Inflammatory macrophage (primary cell): Measurements from ENCODE around the gene NNMT.

Experiments used
- DNase-seq, 2 donors: peaks; one replicate each; pipeline ENCODE4 v3.0.0-alpha.2; 2020 to 2022

NNMT gene

DNA sequence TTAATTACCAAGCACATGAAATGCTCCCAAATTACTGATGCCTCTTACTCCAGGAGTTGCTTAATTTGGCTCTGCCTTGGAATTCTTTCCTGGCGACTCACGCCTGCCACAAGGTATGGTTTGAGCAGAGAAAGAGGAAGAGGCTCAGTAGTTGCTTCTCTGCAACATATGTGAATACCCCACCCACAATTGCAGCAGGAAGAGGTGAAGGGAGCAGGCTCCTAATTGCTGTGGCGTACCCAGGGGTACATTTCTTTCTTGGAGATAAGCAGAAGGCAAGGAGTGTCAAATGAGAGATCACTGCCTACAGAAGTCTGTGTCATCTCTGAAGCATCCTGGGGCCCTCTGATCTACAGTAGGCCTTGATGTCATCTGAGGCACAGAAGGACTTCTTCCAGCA lies 10.6 kb upstream of the NNMT start:
- no peak for DNase-seq

DNA sequence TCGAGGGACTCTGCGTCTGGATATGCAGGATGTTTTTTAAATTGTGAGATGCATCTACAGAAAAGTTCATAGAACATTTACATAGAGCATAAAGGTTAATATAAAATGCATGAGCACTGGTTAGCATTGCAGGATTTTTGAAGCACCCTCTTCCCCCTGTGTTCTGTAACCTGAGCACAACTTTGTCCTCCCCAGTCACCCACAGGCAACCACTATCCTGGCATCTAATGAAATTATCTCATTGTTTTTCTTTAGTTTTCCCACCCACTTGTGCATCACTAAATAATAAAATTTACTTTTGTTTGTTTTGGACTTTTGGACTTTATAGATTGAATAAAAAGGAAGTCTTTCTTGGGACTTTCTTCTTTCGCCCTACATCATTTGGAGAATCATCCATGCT lies 10.0 kb upstream of the NNMT start:
- no peak for DNase-seq

DNA sequence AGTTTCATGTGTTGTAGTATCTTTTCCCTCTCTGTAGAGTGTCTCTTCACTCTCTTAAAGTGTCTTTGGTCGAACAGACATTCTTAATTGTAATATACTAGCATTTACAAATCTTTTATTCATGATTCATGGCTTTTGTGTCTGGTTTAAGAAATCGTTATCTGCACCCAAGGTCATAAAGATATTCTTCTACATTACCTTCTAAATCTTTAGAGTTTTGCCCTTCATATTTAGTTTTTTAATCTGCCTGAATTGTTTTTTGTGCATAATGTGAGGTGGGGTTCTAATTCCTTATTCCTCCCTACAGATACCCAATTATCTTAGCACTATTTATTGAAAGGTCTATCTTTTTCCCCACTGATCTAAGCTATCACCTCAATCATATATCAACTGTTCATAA lies 9.0 kb upstream of the NNMT start:
- no peak for DNase-seq

DNA sequence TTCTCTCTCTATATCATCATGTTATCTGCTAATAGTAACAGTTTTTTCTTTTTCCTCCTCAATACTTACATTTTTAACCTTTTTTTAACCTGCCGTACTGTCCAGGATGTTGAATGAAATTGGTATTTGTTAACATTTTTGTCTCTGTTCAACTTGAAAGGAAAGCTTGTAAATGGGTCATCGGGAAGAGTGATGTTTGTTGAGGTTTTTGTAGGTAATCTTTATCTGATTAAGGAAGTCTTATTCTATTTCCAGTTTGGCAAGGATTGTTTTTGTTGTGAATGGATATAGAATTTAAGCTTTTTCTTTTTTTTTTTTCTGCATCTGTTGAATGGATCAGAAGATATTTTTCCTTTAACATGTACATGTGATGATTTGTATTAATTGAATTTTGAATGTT lies 8.1 kb upstream of the NNMT start:
- no peak for DNase-seq

DNA sequence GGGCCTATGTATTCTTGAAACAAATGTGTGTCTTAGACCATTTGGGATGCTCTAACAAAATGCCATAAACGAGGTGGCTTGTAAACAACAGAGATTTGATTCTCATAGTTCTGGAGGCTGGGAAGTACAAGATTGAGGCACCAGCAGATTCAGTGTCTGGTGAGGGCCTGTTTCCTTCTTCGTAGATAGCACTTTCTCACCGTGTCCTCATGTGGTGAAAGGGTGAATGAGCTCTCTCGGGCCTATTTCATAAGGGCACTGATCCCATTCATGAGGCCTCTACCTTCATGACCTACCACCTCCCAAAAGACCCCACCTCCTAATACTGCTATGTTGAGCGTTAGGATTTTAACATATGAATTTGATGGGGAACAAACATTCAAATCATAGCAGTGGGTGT lies 6.4 kb upstream of the NNMT start:
- DNase-seq: no peak

DNA sequence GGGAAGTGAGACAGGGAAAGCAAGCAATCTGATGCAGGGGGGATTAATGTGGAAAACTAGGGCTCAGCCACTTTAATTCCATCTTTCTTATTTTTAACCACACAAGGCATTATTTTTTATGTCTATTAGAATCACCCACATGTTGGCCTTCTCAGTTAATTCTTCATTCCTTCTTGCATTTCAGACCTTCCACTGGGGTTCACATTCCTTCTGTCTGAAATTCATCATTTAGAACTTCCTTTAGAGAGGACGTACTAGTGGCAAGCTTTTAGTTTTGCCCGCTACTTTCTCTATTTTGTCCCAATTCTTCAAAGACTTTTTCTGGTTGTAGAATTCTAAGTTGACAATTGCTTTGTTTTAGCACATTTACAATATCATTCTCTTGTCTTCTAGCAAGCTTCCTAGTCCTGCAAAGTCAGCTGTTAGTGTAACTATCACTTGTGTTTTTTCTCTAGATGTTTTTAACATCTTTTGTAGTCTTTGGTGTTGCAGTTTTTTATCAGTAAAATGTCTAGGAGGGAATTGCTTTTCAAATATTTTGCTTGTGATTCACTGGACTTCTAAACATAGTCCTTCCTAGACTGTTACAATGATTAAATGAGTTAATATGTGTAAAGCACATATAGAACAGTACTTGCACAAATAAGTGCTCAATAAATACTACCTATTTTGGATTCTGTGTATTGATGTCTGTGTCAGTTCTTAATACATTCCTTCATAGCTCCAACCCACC lies 5.5 kb upstream of the NNMT start:
- no peak for DNase-seq

DNA sequence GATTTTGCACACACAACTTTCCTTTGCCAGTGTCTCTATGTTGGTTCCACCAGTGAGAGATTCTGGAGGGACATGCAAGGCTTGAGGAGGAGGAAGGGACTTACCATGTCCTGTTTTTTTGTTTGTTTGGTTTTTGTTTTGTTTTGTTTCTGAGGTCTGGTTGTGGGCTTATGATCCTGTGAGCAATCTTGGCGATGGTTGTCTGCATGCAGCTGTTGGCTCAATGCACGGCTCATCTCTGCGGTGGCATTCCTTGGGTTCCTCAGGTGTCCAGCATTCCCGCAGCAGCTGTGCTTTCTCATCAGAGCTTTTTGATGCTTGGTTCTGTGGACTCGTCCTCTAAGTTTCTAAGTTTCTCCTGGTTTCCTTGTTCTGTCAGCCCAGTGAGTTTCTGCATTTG lies 4.8 kb upstream of the NNMT start:
- no peak for DNase-seq

DNA sequence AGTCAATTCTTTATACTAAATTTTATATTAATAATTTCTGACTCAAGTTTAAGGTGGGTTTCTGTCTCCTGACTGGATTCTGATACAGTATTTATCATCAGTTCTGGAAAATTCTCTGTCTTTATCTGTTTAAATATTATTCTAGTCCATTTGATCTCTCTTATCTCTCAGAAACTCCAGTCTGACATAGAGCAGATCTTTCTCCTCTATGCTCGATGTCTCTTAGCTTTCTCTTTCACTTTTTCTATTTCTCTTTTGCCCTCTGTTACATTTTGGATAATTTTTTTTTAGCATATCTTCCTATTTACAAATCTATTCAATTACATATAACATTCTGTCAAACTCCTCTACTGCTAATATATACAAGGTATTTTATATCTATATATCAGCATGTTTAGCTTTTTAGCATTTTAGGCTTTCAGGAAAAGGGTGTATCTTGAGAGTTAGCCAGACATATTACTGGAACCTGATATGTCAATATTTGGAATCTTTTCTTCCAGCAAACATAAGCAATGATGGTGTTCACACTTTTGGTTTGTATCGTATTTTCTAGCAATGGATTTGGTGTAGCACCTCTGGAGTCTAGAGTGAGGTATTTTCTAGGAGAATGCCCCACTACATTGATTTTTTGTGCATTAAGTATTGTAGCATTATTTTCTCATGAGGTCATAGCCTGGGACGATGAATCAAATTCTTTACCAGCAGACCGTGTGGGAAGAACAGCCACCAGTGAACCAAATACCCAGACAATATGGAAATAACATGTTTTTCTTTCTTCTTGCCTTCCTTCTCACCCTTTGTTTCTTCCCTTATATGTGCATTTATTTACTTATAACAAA lies 4.1 kb upstream of the NNMT start:
- no peak for DNase-seq

DNA sequence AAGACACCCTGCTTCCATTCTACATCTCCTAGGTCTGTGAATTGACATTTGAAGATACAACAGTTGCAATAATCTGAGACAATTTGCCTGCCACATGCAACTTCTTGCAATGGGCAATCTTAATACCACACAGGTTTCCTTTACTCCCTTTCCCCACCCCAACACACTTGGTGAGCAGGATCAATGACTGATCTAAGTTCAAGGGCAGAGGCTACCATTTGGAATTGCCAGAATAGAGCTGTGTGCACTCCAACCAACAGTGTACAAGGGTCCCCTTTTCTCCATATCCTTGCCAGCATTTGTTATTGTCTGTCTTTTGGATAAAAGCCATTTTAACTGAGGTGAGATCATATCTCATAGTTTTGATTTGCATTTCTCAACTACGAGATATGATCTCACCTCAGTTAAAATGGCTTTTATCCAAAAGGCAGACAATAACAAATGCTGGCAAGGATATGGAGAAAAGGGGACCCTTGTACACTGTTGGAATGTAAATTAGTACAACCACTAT lies 2.9 kb upstream of the NNMT start:
- no peak for DNase-seq

DNA sequence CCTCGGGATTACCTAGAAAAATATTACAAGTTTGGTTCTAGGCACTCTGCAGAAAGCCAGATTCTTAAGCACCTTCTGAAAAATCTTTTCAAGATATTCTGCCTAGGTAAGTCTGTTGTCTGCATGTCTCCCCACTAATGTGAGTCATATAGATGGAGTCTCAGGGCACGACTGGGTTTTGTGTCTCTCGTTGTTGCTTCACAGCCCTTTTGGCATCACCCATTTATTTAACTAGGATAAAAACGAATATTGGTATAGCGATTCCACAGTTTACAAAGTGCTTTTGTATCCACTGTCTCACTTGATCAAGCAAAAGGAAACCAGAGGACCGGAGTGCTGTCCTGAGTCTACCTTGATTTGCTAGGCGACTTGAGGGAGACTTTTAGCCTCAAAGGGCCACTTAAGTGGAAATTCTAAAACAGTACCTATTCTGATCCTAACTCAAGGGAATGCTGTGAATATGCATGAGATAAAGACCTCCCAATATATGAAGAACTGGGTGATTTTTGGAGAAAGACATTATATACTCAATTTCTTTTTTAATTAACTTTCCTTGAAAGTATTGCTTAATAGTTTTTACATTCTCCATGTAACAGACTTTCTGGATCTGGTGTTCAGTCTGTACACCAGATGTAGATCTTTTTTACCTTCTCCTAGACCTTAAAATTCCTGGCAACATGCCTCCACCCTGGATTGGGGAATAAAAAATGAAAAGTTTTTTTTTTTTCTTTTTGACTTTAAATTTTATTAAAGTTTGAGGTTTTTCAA lies 590 bp downstream of the NNMT start:
- no peak for DNase-seq

DNA sequence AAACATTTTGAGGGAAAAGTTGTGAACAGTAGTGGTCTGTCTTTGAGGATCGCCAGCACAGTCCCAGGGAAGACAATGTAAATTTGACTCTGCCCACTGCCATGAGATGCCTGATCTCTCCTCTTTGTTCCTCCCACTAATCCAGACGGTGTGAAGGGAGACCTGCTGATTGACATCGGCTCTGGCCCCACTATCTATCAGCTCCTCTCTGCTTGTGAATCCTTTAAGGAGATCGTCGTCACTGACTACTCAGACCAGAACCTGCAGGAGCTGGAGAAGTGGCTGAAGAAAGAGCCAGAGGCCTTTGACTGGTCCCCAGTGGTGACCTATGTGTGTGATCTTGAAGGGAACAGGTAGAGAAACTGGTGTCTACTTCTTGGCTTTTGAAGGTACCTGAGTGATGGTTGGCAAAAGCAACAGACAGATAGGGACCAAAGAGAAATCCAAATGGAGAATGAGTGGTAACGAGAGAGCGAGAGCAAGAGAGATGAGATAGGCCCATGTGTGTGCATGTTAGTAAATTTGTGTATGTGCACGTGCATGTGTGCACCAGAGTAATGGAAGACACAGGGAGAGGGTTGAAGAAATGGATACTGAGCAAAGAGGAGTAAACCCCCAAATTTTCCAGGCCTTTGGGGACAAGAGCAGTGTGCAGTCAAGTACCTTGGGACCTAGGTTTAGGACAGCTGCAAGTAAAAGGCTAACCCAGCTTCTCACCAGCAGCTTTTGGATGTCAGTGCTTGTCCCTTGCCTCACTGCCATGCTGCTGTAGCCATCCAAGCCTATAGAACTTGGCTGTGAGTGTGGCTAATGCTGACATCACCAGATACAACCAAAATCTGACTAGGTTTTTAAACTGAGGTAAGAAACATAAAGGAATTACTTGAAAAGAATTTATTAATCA lies 1.9 kb downstream of the NNMT start:
- no peak for DNase-seq

DNA sequence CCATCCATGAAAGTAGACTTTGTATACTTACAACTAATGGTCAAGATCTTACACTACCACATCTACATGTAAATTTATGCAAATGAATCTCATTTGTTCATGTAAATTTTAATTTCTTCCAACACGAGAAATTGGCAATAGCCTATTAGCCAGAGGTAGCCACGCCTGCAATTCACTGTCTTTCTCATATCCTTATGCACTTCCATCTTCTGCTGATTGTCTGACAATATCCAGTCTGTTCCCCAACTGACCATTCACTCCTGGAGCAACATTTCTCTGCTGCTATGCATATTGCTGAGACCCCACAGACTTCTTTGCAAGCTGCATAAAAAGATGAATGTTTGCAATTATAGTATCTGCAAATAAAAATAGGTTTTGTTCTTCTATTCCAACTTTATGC lies 2.5 kb downstream of the NNMT start:
- DNase-seq: no peak

DNA sequence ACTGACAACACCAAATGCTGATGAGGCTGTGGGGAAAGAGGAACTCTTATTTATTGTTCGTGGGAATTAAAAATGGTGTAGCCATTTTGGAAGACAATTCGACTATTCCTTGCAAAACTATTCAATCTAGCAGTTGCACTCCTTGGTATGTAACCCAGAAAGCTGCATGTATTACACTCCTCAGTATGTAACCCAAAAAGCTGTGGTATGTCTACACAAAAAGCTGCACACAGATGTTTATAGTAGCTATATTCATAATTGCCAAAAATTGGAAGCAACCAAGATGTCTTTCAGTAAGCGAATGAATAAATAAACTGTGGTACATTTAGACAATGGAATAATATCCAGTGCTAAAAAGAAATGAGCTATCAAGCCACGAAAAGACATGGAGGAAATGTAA lies 4.9 kb downstream of the NNMT start:
- no peak for DNase-seq

DNA sequence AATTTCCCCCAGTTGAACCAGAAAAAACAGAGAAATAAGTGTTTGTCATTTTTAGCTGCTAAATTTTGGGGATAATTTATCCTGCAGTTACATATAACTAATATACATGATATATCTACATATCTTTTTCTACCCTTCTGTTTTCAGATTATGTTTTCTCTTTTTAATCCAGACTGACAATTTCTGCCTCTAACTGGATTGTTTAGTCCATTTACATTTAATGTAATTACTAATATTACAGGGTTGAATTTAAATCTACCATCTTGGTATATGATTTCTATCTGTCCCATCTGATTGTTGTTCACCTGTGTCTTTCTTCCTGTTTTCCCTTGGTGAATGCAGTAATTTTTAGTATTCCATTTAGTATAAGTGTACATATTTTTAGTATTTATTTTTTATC lies 5.7 kb downstream of the NNMT start:
- DNase-seq: no peak

DNA sequence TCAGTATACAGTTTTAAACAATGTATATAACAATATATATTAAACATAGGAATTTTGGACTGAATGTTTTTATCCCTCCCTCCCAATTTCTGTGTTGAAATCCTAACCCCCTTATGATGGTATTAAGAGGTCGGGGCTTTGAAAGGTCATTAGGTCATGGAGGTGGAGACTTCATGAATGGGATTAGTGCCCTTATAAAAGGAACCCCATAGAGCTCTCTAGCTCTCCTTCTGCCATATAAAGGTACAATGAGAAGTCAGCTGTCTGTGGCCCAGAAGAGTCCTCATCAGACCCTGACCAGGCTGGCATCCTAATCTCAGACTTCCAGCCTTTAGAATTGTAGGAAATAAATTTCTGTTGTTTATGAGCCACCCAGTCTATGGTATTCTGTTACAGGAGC lies 6.5 kb downstream of the NNMT start:
- no peak for DNase-seq

DNA sequence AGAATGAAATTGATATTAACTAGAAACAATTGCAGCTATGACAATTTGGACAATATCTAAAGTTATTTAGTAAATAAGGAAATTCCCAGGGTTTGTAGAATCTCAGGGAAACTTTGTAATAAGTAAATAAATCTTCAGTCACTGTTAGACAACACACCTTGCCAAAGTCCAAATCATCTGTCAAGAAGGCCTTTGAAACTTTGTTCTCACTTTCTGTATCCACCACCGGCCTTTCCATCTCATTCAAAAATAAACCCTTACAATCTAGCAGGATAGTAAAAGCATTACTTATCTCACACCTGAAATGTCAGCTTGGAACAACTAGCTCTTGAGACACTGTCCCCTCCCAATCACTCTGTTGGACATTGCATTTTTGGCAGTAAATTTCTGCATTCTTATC lies 7.9 kb downstream of the NNMT start:
- no peak for DNase-seq

DNA sequence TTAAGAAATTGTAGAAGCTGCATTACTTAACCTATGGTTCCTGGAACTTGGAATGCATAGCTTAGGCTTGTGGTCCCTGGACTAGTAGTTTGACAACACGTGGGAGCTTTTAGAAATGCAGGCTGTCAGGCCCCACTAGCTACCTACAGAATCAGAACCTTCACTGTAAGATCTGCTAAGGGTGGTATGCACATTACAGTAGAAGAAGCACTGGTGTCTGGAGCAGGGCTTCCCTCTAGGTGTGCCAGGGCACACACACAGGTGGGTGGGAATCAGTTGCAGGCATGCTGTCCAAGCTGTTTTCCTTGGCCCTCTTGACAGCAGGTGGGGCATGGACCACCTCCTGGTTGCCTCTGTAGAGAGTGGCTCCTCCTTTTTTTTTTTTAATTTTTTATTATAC lies 8.8 kb downstream of the NNMT start:
- no peak for DNase-seq

DNA sequence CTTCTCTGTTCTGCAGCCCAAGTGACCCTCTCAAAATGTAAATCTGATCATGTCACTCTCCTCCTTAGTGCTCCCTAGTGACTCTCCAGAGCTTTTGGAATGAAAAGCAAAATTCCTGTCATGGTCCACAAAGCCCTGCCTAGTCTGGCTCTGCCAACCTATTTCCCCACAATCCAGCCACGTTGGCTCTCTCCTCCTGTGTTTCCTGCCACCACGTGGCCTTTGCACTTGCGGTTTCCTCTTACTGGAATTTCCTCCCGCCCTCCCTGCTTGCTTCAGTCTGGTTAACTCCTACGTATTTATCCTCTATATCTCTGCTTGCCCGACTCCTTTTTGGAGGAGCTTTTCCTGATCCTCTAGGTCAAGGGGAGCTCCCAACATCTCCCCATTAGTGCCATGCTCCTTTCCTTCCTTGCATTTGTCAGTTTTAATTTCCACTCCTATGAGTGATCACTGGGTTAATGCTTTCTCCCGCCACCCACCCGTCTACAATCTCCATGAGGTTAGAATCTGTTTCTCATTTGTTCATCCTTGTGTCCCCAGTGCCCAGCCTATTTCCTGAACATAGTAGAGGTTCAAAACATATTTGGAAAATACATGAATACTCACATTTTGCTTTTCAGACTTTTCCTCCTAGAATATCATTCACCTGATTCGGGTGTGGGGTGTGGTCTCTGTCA lies 11.5 kb downstream of the NNMT start:
- peak in 1 of 2 donors; percentile 31 for DNase-seq

DNA sequence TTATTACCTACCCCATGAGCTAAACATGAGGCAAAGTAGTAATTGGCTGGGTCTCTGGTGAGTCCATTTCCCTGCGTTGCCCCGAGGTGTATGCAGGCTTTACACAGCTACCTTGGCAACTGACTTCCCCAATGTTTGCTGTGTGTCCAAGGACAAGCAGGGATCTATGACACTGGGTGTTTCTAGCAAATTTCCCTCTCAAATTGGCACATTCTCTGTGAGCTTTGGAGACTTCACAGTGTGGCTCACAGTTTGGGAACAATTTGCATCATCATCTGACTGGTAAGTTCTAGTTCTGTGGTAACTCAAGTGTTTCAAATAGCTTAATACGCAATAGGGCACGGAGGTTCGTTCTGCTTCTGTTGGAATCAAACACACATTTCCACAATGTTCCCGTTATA lies 12.5 kb downstream of the NNMT start:
- peak; percentile 66 to 69 for DNase-seq

DNA sequence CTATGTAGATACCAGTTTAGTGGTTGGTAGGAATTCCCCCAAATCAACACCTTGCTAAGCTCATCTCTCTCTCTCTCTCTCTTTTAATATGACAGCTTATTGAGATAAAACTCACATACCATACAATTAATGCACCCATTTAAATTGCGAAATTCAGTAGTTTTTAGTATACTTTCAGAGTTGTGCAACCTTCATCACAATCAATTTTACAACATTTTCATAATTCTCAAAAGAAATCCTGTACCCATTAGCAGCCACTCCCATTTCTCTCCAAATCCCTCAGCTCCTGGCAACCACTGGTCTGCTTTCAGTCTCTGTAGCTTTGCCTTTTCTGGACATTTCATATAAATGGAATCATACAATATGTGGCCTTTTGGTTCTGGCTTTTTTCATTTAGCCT lies 13.3 kb downstream of the NNMT start:
- DNase-seq: no peak

DNA sequence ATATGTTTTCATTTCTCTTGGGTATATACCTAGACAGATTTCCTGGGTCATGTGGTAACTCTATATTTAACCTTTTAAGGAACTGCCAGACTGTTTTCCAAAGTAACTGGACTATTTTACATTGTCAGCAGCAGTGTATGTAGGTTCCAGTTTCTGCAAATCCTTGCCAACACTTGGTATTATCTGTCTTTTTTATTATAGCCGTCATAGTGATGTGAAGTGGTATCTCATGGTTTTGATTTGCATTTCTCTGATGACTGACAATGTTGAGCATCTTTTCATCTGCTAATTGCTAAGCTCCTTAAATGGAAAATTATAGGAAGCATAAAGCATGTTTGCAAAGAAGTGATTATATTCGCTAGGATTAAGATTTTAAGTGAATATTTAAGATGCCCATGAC lies 13.9 kb downstream of the NNMT start:
- DNase-seq: no peak

DNA sequence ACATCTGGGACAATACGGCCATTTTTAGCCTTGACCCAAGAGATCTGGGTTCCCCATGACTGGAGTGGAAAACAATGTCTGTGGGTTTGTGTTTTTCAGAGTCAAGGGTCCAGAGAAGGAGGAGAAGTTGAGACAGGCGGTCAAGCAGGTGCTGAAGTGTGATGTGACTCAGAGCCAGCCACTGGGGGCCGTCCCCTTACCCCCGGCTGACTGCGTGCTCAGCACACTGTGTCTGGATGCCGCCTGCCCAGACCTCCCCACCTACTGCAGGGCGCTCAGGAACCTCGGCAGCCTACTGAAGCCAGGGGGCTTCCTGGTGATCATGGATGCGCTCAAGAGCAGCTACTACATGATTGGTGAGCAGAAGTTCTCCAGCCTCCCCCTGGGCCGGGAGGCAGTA lies 15.7 kb downstream of the NNMT start:
- DNase-seq: no peak
